T-cell (primary cell): Measurements from ENCODE around the gene BCOR. TPM values are rescaled to one million over a fixed set of nuclear protein-coding genes. Genes with fewer than 3 reads are reported as not detected.

Source experiments
- ATAC-seq, 4 experiments: fragments of 200-7000 bp in 3 of 4; fragments of 150-1000 bp in 1 of 4; cut with Tn5 transposase; replicated peaks in 1 of 4; 1 replicate in 3 of 4; 2 replicates in 1 of 4; pipeline ENCODE4 v1.10.0; 2021; ENCODE audit warnings: moderate library complexity in 3 of 4, mild to moderate bottlenecking in 2 of 4, moderate number of reproducible peaks in 1 of 4
- CTCF ChIA-PET, 2 donors: fragments of 300-600 bp; sonication (Branson Sonifier 250); formaldehyde crosslinking; loops; one replicate each; lab custom pipeline; 2022; ENCODE audit warnings: antibody characterized with exemption in 2 of 2; lab: Charles Lee
- POLR2A ChIA-PET, 2 donors: fragments of 300-600 bp; sonication (Branson Sonifier 250); formaldehyde crosslinking; loops; one replicate each; lab custom pipeline; 2022; ENCODE audit warnings: antibody characterized with exemption in 2 of 2; lab: Charles Lee
- DNase-seq, 35 experiments: peaks; one replicate each; pipeline versions ENCODE4 v3.0.0 to v3.0.0-alpha.2; 2013 to 2023
- H3K27ac ChIP-seq: one replicate; pipeline ENCODE4 v1.5.1; 2013; ENCODE audit warnings: low read length
- H3K27me3 ChIP-seq, 2 experiments: replicated peaks in 1 of 2; 1 replicate in 1 of 2; 2 replicates in 1 of 2; pipeline versions ENCODE4 v1.6.1 to v1.7.0; 2013; ENCODE audit warnings: low read length in 1 of 2, mixed read lengths in 1 of 2; ENCODE audit not compliant: control insufficient read depth in 2 of 2, insufficient read depth in 2 of 2; ENCODE audit errors: extremely low read depth in 1 of 2
- H3K36me3 ChIP-seq, 2 donors: 1 replicate in 1 of 2; 2 replicates in 1 of 2; pipeline versions ENCODE4 v1.6.1 to v1.7.0; 2013; ENCODE audit warnings: low read length in 1 of 2; ENCODE audit not compliant: control insufficient read depth in 2 of 2, insufficient read depth in 1 of 2; ENCODE audit errors: extremely low read depth in 1 of 2
- H3K4me1 ChIP-seq, 2 experiments: 1 replicate in 1 of 2; 2 replicates in 1 of 2; pipeline versions ENCODE4 v1.6.1 to v1.7.0; 2013; ENCODE audit warnings: low read length in 2 of 2, mixed read lengths in 1 of 2; ENCODE audit not compliant: insufficient read depth in 2 of 2, control insufficient read depth in 1 of 2; ENCODE audit errors: extremely low read depth in 1 of 2
- H3K4me3 ChIP-seq, 2 donors: 1 replicate in 1 of 2; 2 replicates in 1 of 2; pipeline versions ENCODE4 v1.5.1 to v1.7.0; 2013; ENCODE audit warnings: mild to moderate bottlenecking in 2 of 2, low read length in 1 of 2, moderate library complexity in 1 of 2; ENCODE audit not compliant: control insufficient read depth in 1 of 2; ENCODE audit errors: extremely low read depth in 1 of 2
- H3K9me3 ChIP-seq: 2 replicates; pipeline ENCODE4 v1.7.0; 2013
- H3K27ac Mint-ChIP-seq, 2 donors: one replicate each; pipeline ENCODE4 v1.8.0; 2020 to 2021; ENCODE audit warnings: mild to moderate bottlenecking in 2 of 2, mixed read lengths in 2 of 2
- H3K27me3 Mint-ChIP-seq, 2 donors: one replicate each; pipeline ENCODE4 v1.8.0; 2021 to 2022; ENCODE audit warnings: mixed read lengths in 2 of 2
- H3K36me3 Mint-ChIP-seq: one replicate; pipeline ENCODE4 v1.8.0; 2021; ENCODE audit warnings: mixed read lengths
- H3K4me1 Mint-ChIP-seq, 3 donors: one replicate each; pipeline ENCODE4 v1.8.0; 2020 to 2022; ENCODE audit warnings: mixed read lengths in 3 of 3, mild to moderate bottlenecking in 1 of 3
- H3K4me3 Mint-ChIP-seq, 3 donors: one replicate each; pipeline ENCODE4 v1.8.0; 2020 to 2022; ENCODE audit warnings: mild to moderate bottlenecking in 3 of 3, mixed read lengths in 3 of 3, moderate library complexity in 3 of 3
- H3K9me3 Mint-ChIP-seq, 3 donors: one replicate each; pipeline ENCODE4 v1.8.0; 2020 to 2022; ENCODE audit warnings: mixed read lengths in 3 of 3
- WGBS: methylation state at CpG from one replicate; pipeline ENCODE4 v1.1.5; 2013; ENCODE audit warnings: missing lambda C conversion rate; ENCODE audit not compliant: insufficient coverage; 5-methylcytosine and 5-hydroxymethylcytosine counted together
- total RNA-seq, 35 experiments: library from RNA in 6 of 35; stranded (reverse) in 6 of 35; fragments of 120-200 nt in 1 of 35; gene quantifications; one replicate each; pipeline versions ENCODE4 v1.2.1 to v1.2.4 and lab custom pipeline; 2013 to 2026

Gene BCOR
- total RNA-seq, 5 donors from 2014 or later (not counting 1 experiment from before 2014, with no cell fraction given), result 24.4 to 49.2 (median 42.2) TPM

DNA sequence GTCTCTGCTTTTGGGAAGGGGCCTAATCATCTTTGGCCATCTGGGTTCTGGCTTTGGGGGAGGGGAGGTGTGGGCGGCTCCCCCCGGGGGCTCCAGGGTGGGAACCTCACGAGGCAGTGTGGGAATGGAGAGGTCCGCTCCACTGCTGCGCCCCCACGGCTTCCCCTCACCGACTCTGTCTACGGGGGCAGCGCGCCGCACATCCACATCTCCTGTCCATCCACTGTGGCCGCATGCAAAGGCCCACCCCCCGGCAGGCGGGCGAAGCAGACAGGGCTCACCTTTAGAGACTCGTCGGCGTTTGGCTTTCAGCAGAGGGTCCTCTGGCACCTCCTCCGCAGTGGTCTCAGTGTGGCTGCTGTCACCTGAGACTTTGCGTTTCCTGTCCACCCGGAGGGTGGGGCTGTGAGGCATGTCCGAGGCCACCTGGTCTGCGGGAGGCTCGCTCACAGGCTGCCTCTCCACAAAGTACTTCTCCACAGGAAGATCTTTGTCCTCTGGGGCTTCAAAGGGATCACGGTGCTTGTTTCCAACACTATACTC, 33.6 kb downstream of the BCOR start:
- peaks cover 22% of the 10 kb centered on the region for H3K36me3 Mint-ChIP-seq
- POLR2A ChIA-PET, result no interaction called here
- no peaks in the 10 kb centered on the region for H3K27me3 ChIP-seq
- H3K4me3 ChIP-seq, result no peak overlapping the region
- H3K36me3 ChIP-seq, result peaks cover 2 to 59% of the 10 kb centered on the region in 2 donors
- H3K4me1 ChIP-seq, result peaks cover 0 to 53% of the 10 kb centered on the region in 2 experiments
- ATAC-seq (no peak), DNase-seq (no peak)
- no peak overlapping the region for H3K4me3 Mint-ChIP-seq
- no peak overlapping the region for H3K27ac Mint-ChIP-seq
- peaks cover 0 to 6% of the 10 kb centered on the region in 2 donors for H3K27me3 Mint-ChIP-seq
- CTCF ChIA-PET, result no interaction called here
- no peaks in the 10 kb centered on the region for H3K9me3 Mint-ChIP-seq
- no peaks in the 10 kb centered on the region for H3K9me3 ChIP-seq
- H3K27ac ChIP-seq, result no peak overlapping the region
- no CpG with 5 or more reads among the region's 25 CpGs for WGBS
- peaks cover 62 to 63% (median 63%) of the 10 kb centered on the region in 3 donors for H3K4me1 Mint-ChIP-seq

- peak overlapping the region; percentile 55 to 60 for H3K27ac Mint-ChIP-seq
- peaks cover 0 to 48% of the 10 kb centered on the region in 2 experiments for H3K4me1 ChIP-seq
- H3K4me3 ChIP-seq, result no peak overlapping the region
- no peaks in the 10 kb centered on the region for H3K27me3 ChIP-seq
- H3K27me3 Mint-ChIP-seq, result peaks cover 0 to 6% of the 10 kb centered on the region in 2 donors
- peaks cover 22% of the 10 kb centered on the region for H3K36me3 Mint-ChIP-seq
- ATAC-seq (no peak), DNase-seq (no peak)
- ChIA-PET CTCF (no interaction called here), POLR2A (no interaction called here)
- no peak overlapping the region for H3K4me3 Mint-ChIP-seq
- H3K9me3 ChIP-seq, result no peaks in the 10 kb centered on the region
- H3K9me3 Mint-ChIP-seq, result no peaks in the 10 kb centered on the region
- 93% methylated on average over 3 of the region's 7 CpGs for WGBS
- peaks cover 2 to 58% of the 10 kb centered on the region in 2 donors for H3K36me3 ChIP-seq
- H3K27ac ChIP-seq, result no peak overlapping the region
- peaks cover 56 to 62% (median 58%) of the 10 kb centered on the region in 3 donors for H3K4me1 Mint-ChIP-seq
Measured at GRCh38 chrX:40063555-40063954, 34.2 kb downstream of the BCOR start.

DNA sequence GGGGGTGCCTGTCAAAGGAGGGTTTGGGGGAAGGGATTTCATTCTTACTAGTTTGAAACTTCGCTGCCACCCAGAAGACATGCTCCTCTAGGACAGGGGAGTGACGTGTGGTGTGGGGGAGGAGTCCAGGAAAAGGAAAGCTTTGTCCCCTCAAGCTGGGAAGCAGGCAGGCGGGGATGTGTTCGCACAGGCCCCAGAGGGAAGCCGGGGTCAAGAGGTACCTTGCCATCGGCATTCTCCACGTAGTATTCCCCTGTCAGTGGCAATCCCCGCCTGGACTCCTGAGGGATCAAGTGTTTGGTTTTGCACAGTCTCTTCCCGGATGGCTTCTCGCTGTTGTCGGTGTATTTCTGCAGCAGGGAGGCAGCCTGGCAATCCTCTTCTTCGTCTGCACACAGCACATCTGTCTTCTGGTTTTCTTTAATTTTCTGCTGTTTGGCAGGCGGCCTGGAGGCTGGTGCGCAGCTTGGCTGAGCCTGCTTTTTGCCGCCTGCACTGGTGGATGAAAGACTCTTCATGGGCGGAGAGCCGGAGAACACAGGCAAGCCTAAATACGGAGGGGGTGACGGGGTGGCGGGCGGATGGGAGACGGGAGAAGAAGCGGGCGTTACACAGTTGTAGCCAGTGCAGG, 35.1 kb downstream of the BCOR start:
- Histone ChIP-seq H3K4me1 (peaks cover 0 to 42% of the 10 kb centered on the region in 2 experiments), H3K27me3 (no peaks in the 10 kb centered on the region), H3K36me3 (peaks cover 2 to 62% of the 10 kb centered on the region in 2 donors), H3K9me3 (no peaks in the 10 kb centered on the region), H3K27ac (no peak overlapping the region), H3K4me3 (no peak overlapping the region)
- no peak for ATAC-seq
- Mint-ChIP-seq H3K4me3 (no peak overlapping the region), H3K36me3 (peaks cover 15% of the 10 kb centered on the region), H3K27ac (peak overlapping the region in 1 of 2 donors; percentile 71), H3K9me3 (no peaks in the 10 kb centered on the region), H3K27me3 (peaks cover 0 to 6% of the 10 kb centered on the region in 2 donors), H3K4me1 (peaks cover 48 to 53% (median 50%) of the 10 kb centered on the region in 3 donors)
- DNase-seq, result no peak
- POLR2A ChIA-PET, result no interaction called here
- CTCF ChIA-PET, result no interaction called here
- 100% methylated on average over 12 of the region's 24 CpGs for WGBS

- H3K36me3 ChIP-seq, result peaks cover 2 to 68% of the 10 kb centered on the region in 2 donors
- DNase-seq, result peak in 24 of 35 experiments; percentile 12 to 57 (median 25)
- Mint-ChIP-seq H3K36me3 (peaks cover 18% of the 10 kb centered on the region), H3K27me3 (peaks cover 0 to 3% of the 10 kb centered on the region in 2 donors), H3K4me1 (peaks cover 41 to 47% (median 45%) of the 10 kb centered on the region in 3 donors), H3K27ac (peak overlapping the region; percentile 84 to 88), H3K4me3 (peak overlapping the region in 2 of 3 donors; percentile 53 to 66), H3K9me3 (no peaks in the 10 kb centered on the region)
- no peaks in the 10 kb centered on the region for H3K9me3 ChIP-seq
- no peak overlapping the region for H3K27ac ChIP-seq
- CTCF ChIA-PET, result no interaction called here
- POLR2A ChIA-PET, result interaction anchor here in 1 of 2 donors (0.5 kb wide), 1 partner anchor 40 kb away, joined by 3 read pairs; no protein-coding TSS in a partner anchor
- no peak overlapping the region for H3K4me3 ChIP-seq
- peaks cover 0 to 37% of the 10 kb centered on the region in 2 experiments for H3K4me1 ChIP-seq
- ATAC-seq, result peak; percentile 69 to 84 (median 82)
- WGBS, result no CpG with 5 or more reads among the region's 30 CpGs
- no peaks in the 10 kb centered on the region for H3K27me3 ChIP-seq
Measured at GRCh38 chrX:40061871-40062524, 35.8 kb downstream of the BCOR start.

DNA sequence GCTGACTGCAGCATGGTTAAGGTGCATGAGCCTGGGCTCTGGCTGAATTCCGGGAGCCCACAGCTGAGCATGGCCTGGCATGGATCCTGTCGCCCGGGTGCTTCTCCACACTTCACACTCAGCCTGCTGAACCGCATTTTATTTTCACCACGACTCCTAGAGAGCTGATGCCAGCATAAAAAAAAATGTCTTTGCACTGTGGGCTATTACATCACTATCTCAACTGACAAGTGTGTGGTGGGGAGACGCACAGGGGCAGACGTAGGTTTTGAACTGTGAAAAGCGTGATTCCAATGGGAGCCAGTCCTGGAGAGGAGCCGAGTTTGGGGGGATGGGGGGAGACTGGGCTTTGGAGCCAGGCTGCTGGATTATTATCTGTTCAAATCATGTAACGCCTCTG, 36.8 kb downstream of the BCOR start:
- no peaks in the 10 kb centered on the region for H3K9me3 Mint-ChIP-seq
- no peaks in the 10 kb centered on the region for H3K27me3 ChIP-seq
- POLR2A ChIA-PET, result no interaction called here
- peaks cover 2 to 75% of the 10 kb centered on the region in 2 donors for H3K36me3 ChIP-seq
- peaks cover 19% of the 10 kb centered on the region for H3K36me3 Mint-ChIP-seq
- H3K9me3 ChIP-seq, result no peaks in the 10 kb centered on the region
- ATAC-seq (no peak), DNase-seq (no peak)
- no peak overlapping the region for H3K4me3 ChIP-seq
- H3K27me3 Mint-ChIP-seq, result peaks cover 0 to 3% of the 10 kb centered on the region in 2 donors
- peak overlapping the region; percentile 81 to 84 for H3K27ac Mint-ChIP-seq
- no CpG with 5 or more reads among the region's 10 CpGs for WGBS
- CTCF ChIA-PET, result interaction anchor here (0.5 to 1.1 kb wide), 2 partner anchors 12 to 37 kb away, joined by 3 to 5 read pairs; partner anchors contain the start of gene BCOR (in 1 of the 2)
- no peak overlapping the region for H3K27ac ChIP-seq
- peaks cover 0 to 29% of the 10 kb centered on the region in 2 experiments for H3K4me1 ChIP-seq
- peaks cover 31 to 37% (median 35%) of the 10 kb centered on the region in 3 donors for H3K4me1 Mint-ChIP-seq
- H3K4me3 Mint-ChIP-seq, result peak overlapping the region in 1 of 3 donors; percentile 66

GRCh38 chrX:40060356-40060845, 37.4 kb downstream of the BCOR start:
- H3K9me3 Mint-ChIP-seq, result no peaks in the 10 kb centered on the region
- H3K27me3 Mint-ChIP-seq, result peaks cover 0 to 5% of the 10 kb centered on the region in 2 donors
- ChIA-PET CTCF (interaction anchor here in 1 of 2 donors (1.1 kb wide), 1 partner anchor 11 kb away, joined by 3 read pairs; no protein-coding TSS in a partner anchor), POLR2A (no interaction called here)
- H3K27ac ChIP-seq, result no peak overlapping the region
- DNase-seq (no peak), ATAC-seq (no peak)
- peak overlapping the region in 1 of 2 donors; percentile 22 for H3K27ac Mint-ChIP-seq
- H3K36me3 ChIP-seq, result peaks cover 2 to 78% of the 10 kb centered on the region in 2 donors
- no peaks in the 10 kb centered on the region for H3K9me3 ChIP-seq
- H3K4me1 Mint-ChIP-seq, result peaks cover 25 to 31% (median 29%) of the 10 kb centered on the region in 3 donors
- no peak overlapping the region for H3K4me3 Mint-ChIP-seq
- peaks cover 23% of the 10 kb centered on the region for H3K36me3 Mint-ChIP-seq
- H3K4me3 ChIP-seq, result no peak overlapping the region
- no peaks in the 10 kb centered on the region for H3K27me3 ChIP-seq
- WGBS, result no CpG with 5 or more reads among the region's 7 CpGs
- H3K4me1 ChIP-seq, result peaks cover 0 to 23% of the 10 kb centered on the region in 2 experiments
